ENCODE data around the gene ADRA1B. TPM values are rescaled to one million over a fixed set of nuclear protein-coding genes. Genes with fewer than 3 reads are reported as not detected.

Gene ADRA1B
- total RNA-seq, 2 donors from 2014 or later: 3.4 to 3.5 TPM

DNA sequence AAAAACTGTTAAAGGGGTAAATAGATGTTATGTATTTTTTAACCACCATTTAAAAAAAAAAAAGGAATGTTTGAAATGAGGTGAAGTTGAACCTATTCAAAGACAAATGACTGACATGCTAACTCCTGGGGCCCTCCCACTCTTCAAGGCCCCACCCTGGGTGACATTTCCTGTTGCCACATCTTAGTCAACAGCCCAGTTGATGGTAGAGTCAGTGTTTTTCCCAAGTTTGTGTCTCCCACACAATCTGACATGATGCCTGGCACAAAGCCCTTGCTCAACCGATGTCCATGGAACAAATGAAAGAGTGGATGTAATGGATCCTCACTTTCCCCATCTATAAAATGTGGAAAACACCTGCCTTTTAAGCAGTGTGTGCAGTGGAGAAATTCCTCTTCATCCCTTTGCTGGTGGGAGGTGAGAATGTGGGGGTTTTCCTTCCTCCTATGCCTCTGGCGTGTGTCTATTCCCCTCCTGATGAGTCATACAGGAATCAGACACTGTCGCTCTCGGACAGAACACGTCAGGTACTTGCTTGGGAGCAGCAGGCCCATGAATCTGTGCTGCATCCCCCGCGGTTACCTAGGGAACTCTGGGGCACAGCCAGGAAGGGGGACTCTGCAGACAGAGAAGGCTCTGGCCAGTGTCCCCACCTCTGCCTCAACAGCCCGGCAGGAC, 13.7 kb upstream of the ADRA1B start:
- H3K36me3 ChIP-seq: no peaks in the 10 kb centered on the region
- DNase-seq (ENCODE audit: low spot score): no peak
- no peaks in the 10 kb centered on the region for H3K9me3 ChIP-seq
- H3K4me3 ChIP-seq: no peak overlapping the region
- no peaks in the 10 kb centered on the region for H3K4me1 ChIP-seq
- H3K27ac ChIP-seq: no peak overlapping the region
- no peaks in the 10 kb centered on the region for H3K27me3 ChIP-seq
- TF ChIP-seq, protein P1, sequence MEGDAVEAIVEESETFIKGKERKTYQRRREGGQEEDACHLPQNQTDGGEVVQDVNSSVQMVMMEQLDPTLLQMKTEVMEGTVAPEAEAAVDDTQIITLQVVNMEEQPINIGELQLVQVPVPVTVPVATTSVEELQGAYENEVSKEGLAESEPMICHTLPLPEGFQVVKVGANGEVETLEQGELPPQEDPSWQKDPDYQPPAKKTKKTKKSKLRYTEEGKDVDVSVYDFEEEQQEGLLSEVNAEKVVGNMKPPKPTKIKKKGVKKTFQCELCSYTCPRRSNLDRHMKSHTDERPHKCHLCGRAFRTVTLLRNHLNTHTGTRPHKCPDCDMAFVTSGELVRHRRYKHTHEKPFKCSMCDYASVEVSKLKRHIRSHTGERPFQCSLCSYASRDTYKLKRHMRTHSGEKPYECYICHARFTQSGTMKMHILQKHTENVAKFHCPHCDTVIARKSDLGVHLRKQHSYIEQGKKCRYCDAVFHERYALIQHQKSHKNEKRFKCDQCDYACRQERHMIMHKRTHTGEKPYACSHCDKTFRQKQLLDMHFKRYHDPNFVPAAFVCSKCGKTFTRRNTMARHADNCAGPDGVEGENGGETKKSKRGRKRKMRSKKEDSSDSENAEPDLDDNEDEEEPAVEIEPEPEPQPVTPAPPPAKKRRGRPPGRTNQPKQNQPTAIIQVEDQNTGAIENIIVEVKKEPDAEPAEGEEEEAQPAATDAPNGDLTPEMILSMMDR (IDR thresholded peaks at IDR 0.05): no peak

DNA sequence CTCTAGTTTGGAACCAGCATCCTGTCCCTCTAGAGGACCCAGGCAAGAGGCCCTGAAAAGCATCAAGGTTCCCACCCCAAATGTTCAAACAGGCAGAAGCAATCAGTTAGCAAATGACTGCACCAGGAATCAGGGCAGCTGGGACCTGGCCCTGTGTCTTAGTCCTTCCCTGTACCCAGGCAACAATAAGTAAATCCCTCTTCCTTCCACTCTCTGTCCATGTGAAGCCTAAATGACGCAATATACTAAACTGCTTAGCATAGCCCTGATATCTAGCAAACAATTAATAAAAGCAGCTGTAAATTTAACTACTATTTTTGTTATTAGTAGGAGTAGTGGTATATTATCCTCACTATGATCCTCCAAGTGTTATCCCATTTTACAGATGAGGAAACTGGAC, 13.2 kb upstream of the ADRA1B start:
- Histone ChIP-seq H3K4me3 (no peak overlapping the region), H3K36me3 (no peaks in the 10 kb centered on the region), H3K4me1 (no peaks in the 10 kb centered on the region), H3K27me3 (no peaks in the 10 kb centered on the region), H3K27ac (no peak overlapping the region), H3K9me3 (no peaks in the 10 kb centered on the region)
- no peak for DNase-seq (ENCODE audit: low spot score)
- TF ChIP-seq, protein P1 (IDR thresholded peaks at IDR 0.05): no peak

DNA sequence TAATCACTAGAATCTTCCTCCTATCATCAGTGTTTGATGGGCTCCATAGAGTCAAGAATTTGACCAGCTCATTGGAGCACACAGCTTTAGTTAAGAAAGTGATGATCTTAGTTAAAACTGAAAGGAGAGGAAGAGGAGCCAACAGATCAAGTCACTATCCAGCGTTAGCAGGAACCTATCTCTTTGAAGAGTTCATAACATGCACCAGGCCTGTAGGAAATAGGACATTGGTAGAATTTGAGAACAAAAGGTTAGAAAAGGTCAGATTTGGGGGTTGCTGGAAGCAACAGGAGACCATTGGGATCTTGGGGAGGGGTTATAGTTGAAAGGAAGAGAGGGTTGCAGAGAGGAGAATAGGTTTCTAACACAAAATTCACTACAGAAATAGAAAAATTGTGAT, 11.4 kb upstream of the ADRA1B start:
- TF ChIP-seq, protein P1 (IDR thresholded peaks at IDR 0.05): no peak
- Histone ChIP-seq H3K9me3 (no peaks in the 10 kb centered on the region), H3K27me3 (no peaks in the 10 kb centered on the region), H3K4me3 (no peak overlapping the region), H3K36me3 (no peaks in the 10 kb centered on the region), H3K27ac (no peak overlapping the region), H3K4me1 (no peaks in the 10 kb centered on the region)
- no peak for DNase-seq (ENCODE audit: low spot score)

DNA sequence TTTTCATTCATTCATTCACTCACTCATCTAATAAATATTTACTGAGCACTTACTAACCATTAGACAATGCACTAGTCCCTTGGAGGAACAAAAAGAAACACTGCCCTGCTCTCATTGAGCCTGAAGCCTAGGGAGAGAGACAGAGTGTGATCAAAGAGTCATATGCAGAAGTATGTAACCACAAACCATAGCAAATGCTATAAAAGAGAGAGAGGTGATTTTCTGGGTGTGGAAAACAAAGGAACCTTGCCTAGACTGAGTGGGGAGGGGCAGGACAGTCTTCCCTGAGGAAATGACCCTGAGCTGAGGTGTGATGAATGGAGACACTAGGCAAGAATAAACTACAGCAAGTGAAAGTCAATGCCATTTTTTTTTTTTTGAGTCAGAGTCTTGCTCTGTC, 10.8 kb upstream of the ADRA1B start:
- H3K27ac ChIP-seq: no peak overlapping the region
- H3K27me3 ChIP-seq: no peaks in the 10 kb centered on the region
- H3K4me3 ChIP-seq: no peak overlapping the region
- H3K9me3 ChIP-seq: no peaks in the 10 kb centered on the region
- TF ChIP-seq, protein P1 (IDR thresholded peaks at IDR 0.05): no peak
- DNase-seq (ENCODE audit: low spot score): no peak
- H3K4me1 ChIP-seq: no peaks in the 10 kb centered on the region
- no peaks in the 10 kb centered on the region for H3K36me3 ChIP-seq

DNA sequence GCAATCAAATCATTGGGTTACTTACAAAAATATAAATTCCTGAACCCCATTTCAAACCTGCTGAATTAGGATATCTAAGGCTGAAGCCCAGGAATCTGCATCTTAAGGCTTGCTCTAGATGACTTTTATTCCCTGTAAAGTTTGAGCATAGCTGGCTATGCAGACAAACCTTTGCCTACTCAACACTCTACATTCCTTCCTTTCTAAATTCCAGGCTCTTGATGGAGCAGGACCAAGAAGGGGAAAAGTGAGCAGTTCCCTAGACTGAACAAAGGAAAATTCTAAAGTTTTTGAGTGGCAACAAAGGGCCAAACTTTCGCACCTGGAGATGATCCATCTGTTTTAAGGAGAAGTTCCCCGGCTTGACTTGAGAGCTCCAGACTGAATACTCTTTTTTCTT, 9.8 kb upstream of the ADRA1B start:
- TF ChIP-seq, protein P1 (IDR thresholded peaks at IDR 0.05): no peak
- Histone ChIP-seq H3K9me3 (no peaks in the 10 kb centered on the region), H3K27ac (no peak overlapping the region), H3K4me3 (no peak overlapping the region), H3K27me3 (no peaks in the 10 kb centered on the region), H3K4me1 (no peaks in the 10 kb centered on the region), H3K36me3 (no peaks in the 10 kb centered on the region)
- no peak for DNase-seq (ENCODE audit: low spot score)

GRCh38 chr5:159906943-159907342, 9.3 kb upstream of the ADRA1B start:
- Histone ChIP-seq H3K36me3 (no peaks in the 10 kb centered on the region), H3K27me3 (no peaks in the 10 kb centered on the region), H3K4me1 (no peaks in the 10 kb centered on the region), H3K27ac (no peak overlapping the region), H3K9me3 (no peaks in the 10 kb centered on the region), H3K4me3 (no peak overlapping the region)
- DNase-seq (ENCODE audit: low spot score): no peak
- TF ChIP-seq, protein P1 (IDR thresholded peaks at IDR 0.05): no peak
